GM18858 (cell line): ENCODE data around the gene CLIP4.

Experiments
- ATAC-seq: cut with Tn5 transposase; IDR thresholded peaks from one replicate; pipeline ENCODE4 v1.9.1; 2021; ENCODE audit not compliant: unreplicated experiment

Gene CLIP4

DNA sequence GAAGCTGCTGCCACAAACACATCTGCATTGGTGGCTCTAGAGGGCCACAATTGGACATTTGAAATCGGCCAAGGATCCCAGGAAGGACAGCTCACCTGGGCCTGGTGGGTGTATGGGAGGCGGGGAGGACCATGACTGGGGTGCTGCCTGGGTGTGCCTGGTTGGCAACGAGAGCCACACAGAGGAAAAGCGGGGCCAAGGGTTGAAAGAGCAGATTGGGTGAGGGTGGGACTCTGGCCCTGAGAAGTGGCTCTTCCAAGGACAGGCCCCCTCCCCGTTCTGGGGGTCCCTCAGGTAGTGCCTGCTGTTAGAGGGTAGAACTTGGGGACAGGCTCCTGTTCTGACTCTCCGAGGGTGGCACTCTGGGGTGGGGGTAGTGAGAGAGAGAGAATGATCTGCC is 102.9 kb downstream of the CLIP4 start:
- ATAC-seq: no peak

DNA sequence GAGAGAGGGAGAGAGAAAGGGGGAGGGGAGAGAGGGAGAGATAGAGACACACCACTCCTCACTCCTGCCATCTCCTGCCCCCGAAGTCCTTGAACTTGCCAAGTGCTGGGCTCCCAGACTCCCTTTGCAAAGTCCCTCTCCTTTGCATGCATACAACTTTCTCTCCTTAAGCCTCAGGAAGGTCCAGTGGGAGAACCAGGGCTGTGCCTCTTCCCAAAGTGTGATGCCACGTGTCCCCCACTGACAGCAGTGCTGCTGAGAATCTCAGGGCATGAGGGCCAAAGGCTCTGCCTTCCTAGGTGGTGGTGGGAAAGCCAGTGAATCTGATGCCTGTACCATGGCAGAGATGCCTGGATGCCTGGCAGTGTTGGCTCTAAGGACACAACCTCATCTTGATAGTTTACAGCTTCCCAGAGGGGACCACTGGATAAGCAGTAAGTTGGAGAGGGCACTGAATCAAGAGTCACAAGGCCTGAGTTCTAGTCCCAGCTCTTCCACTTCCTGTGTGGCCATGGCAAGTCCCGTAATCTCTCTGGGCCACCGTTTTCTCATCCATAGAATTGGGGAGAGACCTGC is 103.4 kb downstream of the CLIP4 start:
- ATAC-seq: no peak

DNA sequence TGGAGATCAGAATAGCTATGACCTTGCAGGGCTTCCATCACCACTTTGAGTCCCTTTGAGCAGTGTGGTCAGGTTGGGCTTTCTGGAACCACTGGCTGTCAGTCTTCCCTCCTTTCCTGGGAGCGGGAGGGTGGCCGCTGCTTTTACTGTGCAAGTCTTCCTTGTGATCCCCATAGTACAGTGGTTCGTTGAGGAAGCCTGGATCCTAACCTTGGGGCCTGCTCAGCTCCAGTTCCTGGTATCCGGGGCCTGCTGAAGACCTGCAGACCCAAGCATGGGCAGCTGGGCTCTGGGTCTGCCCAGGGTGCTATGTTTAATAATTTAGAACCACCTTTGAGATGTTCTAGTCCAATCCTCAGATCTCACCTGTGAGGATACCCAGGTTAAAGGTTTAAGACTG is 104.2 kb downstream of the CLIP4 start:
- ATAC-seq: no peak

DNA sequence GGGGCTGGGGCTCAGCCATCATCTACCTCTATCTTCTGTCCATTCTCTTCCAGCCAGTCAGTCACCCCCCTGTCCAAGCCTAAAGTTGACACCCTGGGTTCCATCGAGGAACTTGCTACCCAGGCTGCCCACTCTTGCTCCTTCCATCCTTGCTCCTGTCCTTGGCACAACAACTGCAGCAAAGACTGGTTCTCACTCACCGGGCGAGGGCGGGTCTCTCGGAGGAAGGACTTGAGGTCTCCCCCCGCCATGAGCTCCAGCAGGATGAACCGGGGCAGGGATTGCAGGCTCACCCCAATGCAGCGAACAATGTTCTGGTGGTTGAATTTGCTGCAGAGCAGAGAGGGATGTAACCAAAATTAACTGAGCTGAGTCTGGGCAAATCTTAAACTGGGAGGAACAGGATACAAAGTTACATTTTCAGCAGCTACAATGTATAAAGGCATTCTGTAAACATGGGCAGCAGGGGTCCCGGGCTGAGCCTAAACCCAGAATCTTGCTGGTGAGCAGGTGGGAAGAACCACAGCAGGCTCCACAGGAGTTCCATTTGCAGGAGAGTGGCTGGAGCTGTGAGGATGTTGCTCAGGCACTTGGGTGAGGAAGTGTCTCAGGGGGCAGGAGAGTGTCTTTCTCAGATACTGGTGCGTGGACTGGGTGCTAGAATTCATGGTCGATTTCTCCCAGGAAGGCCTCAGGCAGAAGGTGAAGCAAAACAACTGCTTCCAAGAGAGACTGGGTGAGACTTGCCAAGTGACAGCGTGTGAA is 105.5 kb downstream of the CLIP4 start:
- ATAC-seq: no peak

DNA sequence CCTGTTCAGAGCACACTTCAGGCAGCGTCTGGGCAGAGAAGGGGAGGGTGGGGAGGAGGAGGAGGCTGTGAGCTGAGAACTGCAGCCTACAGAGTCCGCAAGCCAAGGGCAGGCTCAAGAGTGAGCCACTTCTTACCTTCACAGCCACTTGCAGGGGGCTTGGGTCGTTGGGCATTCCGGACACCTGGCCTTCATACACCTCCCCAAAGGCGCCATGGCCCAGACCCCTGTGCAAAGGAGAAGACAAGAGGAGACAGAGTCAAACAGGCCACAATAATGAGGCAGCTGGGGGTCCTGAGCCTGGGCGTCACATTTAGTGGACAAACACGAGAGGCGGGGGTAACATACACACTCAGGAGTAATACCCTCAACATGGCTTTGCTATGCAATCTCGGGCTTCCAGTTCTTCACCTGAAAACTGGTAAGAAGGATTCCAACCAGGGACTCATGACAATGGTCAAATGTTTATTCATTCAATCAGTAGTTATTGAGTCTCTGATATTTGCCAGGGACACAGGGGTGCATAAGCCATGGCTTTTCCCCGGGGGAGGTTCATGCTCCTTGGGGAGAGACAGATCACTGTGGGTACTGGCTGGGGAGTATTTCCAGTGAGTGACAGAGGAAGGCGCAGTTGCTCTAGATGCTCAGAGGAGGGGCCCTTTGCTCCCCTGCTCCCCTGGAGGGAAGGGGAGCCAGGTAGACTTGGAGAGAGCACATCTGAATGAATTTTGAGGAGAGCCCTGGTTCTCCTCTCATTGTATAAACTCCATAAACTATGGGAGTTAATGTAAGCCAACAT is 107.4 kb downstream of the CLIP4 start:
- no peak for ATAC-seq

DNA sequence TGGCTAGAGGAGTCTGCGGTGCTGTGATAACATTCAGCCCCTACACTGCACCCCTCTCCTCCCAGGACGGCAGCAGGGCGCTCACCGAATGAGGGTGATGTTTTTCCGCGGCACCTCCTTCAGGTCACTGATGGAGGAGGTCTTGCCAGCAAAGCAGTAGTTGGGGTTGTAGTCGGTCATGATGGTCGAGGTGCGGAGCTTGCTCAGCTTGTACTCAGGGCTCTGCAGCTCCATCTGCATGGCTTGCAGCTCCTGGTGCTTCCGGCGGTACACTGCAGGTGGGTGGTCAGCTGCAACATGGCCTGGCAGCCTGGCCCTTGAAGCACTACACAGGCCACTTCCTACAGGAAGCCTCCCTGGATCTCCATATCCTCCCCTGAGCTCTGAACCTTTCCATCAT is 108.0 kb downstream of the CLIP4 start:
- no peak for ATAC-seq

DNA sequence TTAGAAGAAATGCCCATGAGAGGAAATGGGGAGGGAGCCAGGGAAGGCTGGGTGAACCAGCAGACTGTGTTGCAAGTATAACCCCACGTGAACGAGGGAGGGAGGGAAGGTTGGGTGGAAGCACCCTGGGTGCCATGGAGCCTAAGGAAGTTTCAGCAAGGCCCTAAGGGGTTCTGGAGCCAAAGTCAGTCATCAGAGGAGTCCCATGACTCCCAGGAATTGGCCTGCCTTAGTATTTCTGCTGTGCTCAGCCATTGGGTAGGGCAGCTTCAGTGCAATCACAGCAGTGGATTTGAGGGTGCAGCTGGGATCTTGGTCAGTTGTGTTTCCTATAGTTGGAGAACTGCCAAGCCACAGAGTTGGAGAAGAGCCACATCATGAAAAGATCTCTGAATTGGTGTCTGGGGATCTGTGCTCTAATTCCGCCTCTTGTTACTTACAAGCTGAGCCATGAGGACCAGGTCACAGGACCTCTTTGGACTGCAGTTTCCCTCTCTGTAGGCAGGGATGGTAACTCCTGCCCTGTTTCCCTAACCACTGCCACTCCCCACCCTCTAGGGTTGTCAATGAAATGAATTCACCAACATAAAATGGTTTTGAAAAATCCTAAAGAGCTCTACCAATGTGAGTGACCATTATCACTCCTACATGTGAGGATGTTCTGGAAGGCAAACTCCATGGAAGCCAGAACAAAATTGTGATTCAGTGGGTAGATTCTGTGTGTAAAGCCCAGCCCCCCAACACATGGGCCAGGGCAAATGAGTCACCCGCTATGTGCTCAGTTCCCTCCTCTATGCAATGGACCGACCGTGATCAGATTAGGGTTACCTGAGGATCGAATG is 108.9 kb downstream of the CLIP4 start:
- no peak for ATAC-seq

DNA sequence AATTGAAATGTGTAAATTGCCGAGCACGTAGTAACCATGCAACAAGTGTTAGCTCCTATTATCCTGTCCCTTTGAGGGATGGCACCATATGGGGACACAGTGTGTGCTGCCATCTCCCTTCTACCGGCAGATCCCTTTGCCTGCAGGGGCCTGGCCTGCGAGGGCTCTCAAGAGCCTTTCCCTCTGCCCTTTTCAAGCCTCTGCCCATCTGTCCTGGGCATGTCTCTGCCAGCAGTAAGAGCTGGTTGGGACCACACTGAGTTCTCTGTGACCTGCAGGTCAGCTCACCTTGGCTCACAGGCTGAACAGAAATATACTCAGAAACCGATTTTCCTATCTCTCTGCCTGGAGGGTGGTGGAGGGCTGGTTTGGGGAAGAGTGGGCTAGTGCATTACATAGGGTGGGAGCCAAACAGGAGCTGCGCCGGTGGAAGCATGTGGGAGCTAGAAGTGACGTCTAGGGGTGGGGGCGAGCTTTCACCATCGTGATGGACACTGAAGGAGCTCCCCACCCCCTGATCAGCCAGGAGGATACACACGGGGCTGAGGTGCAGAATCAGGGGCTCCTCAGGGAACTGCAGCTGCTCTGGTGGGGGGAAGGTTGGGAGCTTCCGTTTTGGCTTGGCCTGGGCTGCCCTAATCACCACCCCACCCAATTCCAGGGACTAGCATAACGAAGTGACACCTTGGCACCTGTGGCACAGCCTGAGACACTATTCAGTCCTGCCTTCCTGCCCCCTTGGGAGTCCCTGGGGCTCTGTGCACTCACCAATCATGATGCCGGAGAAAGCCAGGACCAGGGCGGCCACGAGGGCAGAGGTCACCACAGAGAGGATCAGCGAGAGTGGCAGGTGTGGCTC is 109.7 kb downstream of the CLIP4 start:
- ATAC-seq: no peak

DNA sequence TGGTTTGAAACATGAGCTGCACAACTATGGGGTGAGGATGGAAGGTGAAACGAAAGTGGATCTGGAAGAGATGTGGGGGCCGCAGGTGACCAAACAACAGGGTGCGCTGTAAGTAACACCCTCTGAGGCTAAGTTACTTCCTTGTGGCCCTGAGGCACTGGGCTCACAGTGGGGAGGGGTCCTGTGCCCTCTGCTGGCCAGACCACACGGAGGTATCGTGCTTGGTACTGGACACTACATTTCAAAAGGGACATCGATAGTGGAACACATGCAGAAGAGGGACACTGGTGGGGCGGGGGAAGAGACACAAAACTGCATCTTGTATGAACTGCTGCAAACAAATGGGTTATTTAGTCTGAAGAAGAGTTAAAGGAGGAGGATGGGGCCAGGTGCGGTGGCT is 110.6 kb downstream of the CLIP4 start:
- no peak for ATAC-seq

DNA sequence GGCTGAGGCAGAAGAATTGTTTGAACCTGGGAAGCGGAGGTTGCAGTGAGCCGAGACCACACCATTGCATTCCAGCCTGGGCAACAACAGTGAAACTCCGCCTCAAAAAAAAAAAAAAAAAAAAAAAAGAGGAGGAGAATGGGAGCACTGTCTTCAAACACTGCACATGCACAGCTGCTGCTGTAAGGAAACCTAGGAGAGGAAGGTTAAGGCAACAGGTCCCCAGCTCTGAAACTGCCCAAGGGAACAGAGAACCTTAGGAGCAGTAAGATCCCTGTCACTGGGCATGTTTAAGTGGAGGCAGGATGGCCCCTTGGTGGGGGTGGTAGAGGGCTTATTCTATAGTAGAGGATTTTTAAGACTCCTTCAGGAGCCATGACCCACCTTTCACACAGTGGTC is 111.2 kb downstream of the CLIP4 start:
- no peak for ATAC-seq

DNA sequence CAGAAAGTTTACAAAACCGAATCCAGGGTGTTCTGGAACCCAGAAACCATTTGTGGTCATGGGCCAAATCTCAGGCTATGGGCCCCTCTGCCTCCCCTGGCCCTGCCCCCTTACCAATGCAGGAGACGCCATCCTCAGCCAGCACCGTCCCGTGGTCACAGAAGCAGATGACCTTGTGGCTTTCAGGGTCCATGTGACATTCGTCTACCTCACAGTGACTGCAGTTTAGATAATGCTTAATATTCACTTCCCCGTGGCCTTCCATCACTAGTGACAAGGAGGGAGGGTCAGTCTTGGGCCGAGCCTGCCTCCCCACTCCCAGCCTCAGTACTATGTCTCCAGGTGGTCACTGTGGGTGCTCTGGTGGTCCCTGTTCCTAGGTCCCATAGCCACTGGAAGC is 111.6 kb downstream of the CLIP4 start:
- ATAC-seq: no peak

DNA sequence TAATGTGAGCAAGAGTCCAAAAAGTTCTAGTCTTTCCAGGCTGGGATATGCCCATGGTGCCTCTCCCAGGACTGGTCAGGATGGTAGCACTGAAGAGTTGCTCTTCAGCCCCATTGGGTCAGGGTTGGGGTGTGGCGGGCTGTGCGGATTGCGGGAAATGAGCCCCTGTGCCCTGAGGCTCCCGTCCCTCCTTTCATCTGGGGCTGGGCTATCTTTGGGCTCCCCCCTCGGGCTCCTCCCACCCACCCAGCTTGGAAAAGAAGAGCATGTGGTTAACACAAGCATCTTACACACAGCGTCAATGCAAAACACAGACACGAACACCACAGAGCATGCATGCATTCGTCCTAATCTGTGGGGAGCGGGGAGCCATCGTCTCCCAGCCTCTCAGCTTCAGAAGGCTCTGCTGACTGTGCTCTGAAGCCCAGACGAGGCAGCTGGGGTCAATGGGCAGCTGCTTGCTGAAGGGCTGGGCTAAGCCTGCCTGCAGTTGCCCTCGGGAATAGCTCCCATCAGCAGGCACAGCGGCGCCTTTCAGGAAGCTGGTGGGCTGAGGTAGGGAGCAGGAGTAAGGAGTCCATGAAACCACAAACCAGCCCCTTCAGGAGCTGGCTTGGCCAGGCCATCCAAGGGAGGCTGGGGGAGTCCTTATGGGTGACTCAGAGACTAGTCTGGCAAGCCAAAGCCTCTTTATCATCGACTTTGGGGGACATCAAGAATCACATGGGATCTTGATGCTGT is 112.9 kb downstream of the CLIP4 start:
- no peak for ATAC-seq

DNA sequence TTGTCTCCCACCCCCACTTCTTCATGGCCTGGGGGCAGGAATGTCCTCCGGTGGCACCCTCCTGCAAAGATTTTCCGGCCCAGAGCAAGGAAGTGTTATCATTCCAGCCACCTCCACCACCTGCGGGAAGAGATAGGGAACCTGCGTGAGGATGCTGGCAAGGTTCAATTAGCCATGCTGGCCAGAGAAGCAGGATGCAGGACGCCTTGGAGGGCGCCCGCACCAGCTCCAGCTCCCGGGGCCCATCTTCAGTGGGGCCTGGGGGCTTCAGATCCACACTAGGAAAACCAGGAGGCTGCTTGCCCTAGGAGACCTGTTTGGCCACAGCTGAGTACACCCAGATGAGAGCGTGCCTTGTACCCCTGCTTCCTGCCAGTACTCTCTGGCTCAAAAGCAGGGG is 113.7 kb downstream of the CLIP4 start:
- ATAC-seq: no peak

DNA sequence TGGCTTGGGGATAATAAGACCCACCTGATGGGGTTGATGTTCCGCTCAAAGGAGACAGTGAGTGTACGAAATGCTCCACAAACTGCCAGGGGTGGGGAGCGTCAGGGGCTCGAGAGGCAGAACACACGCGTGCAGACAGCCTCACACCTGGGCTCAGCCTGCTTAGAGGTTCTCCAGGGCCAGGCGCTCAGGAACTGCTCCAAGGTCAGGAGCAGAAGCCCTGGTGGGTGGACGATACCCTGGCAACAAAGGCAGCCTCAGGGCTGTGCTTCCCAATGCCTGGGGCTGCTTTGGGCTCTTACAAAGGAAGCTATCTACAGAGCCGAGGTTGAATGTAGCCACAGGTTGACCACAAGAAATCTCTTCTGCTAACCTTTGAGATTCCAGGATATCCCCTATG is 114.4 kb downstream of the CLIP4 start:
- no peak for ATAC-seq

DNA sequence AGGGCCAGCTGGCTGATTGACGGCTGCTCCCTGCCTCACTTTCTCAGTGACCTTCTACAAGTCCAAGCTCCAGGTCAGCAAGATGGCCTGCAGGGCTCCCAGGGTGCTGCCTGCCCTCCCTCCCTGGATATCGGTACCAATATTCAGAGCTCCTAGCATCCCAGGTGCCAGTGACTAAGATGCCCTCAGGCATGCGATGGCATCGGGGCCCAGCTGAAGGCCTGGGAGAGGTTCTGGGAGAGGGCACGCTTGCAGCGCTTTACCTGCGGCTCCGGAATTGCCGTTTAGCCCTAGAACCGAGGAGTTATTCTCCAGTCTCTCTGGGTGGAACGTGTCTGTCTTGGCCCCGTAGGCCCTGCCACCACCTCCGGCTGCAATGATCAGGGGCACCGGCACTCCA is 116.8 kb downstream of the CLIP4 start:
- ATAC-seq: no peak

DNA sequence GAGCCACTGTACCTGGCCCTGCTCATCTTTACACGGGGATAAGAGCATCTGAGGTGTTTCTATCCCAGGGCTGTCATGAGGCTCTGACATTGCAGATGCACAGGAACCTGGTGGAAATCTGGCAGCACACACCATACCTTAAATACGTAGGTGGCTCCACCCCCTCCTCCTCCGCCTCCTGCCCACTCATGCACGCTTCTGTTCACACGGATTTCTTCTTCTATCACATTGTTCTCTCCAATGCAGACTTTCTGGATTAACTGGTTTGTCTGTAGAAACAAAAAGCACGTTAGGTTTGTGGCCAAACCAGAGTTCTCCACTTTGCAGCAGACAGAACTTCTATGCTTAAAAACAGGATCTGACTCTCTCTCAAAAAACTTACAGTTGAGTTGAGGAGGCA is 118.2 kb downstream of the CLIP4 start:
- ATAC-seq: no peak

DNA sequence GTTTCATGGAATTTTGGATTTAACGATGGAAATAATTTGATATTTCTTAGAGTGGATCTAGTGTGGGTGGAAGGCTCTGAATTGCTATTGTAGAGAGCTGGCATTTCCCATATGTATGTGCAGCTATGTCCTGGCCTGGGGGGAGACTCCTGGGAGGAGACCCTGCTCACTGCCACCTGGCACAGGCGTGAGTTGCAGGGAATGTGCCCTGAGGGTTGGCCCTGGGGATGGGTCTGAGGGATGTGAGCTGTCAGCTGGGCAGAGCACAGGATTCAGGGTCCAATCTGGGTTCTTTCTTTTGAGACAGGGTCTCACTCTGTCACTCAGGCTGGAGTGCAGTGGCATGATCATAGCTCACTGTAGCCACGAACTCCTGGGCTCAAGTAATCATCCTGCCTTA is 120.2 kb downstream of the CLIP4 start:
- ATAC-seq: no peak

DNA sequence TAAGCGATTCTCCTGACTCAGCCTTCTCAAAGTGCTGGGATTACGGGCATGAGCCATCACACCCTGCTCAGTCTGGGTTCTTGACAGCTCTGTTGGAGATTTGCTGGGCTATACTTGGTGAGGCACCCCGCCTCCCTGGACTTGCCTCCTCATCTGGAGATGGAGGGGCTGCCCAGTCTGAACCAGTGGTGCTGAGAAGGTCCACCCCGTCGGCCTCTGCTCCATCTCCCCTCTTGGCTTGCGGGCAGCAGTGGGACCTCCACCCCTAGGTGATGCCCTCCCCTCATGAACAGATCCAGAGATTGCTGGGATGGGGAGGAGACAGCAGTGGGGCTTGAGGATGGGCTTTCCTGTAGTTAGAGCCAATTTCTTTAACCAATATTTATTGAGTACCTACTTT is 120.9 kb downstream of the CLIP4 start:
- no peak for ATAC-seq

DNA sequence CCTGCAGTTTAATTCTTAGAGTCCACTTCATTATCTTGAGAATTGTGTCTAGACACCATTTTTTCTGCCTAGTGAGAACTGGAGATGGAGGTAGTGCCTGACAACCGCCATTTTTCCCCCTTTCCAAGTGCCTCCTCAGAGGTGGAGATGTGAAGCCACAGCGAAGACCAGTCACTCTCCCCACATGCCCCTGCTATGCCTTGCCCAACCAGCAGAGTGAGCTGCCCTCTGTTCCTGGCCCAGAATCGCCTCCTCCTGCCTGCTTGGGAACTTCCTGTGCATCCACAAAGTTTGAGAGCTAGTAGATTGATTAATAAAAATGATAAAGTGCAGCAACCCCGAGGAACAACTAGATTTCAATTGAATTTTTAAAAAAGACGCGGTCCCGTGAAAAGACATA is 123.3 kb downstream of the CLIP4 start:
- ATAC-seq: no peak
